HPDE6-E6E7 (cell line): ENCODE results near the gene SRXN1.

Experiments
- DNase-seq: peaks from one replicate; pipeline ENCODE4 v3.0.0; 2011; ENCODE audit warnings: missing footprints; ENCODE audit errors: extremely low spot score

SRXN1 gene

DNA sequence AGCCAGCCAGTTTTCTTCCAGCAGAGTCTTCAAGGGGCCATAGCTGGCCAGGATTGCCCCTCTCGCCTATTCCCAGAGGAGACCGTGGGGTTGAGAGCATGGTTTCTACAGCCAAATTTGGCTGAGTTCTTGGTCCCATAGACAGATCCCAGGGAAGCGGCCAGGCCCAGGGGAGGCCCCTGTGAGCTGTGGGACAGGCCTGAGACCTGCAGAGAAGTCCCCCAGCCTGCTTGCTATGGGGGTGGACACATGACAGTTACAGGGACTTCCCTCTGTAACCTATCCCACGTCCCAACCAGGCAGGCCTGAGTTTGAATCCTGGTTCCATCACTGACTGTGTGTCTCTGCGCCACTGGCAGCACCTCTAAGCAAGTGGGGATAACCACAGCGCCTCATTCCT is 45.5 kb downstream of the SRXN1 start:
- DNase-seq: no peak

- no peak for DNase-seq
Measured at GRCh38 chr20:605237-605636, 47.8 kb downstream of the SRXN1 start.

DNA sequence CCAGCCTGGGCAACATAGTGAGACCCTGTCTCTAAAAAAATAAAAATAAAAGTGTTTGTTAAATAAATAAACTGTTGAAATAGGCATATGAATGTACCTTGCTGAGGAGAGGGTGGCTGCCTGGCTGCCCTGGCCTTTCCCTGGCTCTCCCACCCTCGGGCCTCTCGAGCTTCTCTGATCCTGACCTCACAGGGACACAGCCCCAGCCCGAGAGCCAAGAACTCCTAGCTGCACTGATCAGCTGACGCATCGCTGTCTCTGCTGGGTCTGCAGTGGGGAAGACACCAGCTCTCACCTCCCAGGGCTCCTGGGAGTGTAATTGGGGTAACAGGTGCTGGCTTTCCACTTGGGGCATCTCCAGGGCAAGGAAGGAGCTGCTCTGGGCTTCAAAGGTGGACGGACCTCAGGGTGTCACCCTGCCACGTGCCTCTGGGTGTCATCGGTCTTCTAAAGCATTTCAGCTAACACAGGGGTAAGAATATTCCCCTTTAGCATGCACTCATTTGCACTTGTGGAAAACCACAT is 49.8 kb downstream of the SRXN1 start:
- no peak for DNase-seq

GRCh38 chr20:602111-602970 is 50.7 kb downstream of the SRXN1 start:
- no peak for DNase-seq

GRCh38 chr20:600736-601135 is 52.3 kb downstream of the SRXN1 start:
- no peak for DNase-seq

DNA sequence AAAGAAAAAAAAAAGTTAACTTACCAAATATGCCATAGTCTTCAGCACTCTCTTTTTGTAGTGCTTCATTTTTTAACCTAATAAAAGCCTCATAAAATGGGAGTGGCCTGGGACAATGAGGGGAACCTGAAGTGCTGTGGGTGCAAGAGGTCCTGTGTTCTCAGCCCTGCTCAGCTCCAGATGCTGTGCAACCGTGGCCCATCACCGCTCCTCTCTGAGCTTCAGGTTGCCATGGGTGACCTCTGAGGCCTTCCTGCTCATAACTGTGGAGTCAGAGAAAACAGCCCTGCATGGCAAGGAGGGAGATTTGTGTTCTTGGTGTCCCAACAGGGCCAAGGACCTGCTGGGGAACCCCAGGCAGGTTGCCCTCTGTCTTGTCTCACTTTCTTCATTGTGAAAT is 52.9 kb downstream of the SRXN1 start:
- no peak for DNase-seq

GRCh38 chr20:598133-598850 is 54.7 kb downstream of the SRXN1 start:
- no peak for DNase-seq

DNA sequence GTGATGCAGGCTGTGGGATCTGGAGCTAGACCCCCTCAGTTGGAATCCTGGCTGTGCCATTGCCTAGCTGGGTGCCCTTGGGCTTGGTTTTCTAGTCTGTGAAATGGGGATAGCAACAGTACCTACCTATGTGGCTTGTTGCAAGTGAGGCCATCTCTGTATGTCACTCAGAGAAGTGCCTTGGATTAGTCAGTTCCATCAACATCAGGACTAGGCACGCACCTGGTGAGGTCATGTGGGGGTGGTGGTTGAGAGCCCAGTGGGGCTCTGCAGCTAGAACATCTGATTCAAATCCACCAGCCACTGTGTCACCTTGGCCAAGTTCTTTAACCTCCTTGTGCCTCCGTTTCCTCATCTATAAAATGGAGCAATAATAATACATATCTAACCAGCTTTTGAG is 55.4 kb downstream of the SRXN1 start:
- no peak for DNase-seq
